ENCODE results near the gene COBLL1. TPM values are rescaled to one million over a fixed set of nuclear protein-coding genes. Genes with fewer than 3 reads are reported as not detected.

COBLL1 gene
- total RNA-seq, 1 experiment from 2014 or later: 6.2 TPM

DNA sequence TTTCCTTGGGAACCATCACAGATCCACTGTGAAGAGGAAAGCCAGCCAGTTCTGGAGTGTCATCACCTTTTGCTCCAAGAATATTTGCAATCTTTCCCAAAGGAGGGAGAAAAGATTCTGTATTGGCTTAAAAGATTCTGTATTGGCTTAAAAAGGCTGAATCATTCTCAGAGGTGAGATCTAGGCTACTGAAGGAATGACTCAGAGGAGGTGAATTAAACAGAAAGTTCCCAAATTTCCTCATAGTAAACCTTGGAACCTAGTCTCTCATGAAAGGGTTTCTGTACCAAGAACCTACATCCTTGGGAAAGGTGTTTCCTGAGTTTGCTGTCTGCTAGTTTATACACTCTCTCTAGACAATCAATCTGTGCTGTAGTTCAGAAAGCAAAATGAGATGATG is 186.3 kb downstream of the COBLL1 start:
- DNase-seq (ENCODE audit: extremely low read depth, low read depth): no peak

DNA sequence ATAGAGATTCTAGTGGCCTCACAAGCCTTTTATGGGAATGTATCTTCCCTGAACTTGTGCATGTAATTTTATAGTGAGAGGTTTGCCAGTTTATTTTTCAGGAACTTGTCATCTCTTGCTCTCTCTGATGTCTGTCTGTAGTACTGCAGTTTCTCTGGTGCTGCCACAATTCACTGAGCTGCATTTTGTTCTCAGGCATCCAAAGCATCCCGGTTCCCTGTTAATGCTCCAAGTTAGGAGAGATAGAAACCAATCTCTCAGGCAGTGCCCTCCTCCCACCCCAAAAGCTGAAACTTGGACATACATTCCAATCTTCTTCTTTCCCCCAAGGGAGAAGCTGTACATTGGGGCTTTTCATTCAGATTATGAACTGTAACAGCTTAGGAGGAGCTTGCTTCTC is 190.3 kb downstream of the COBLL1 start:
- DNase-seq (ENCODE audit: extremely low read depth, low read depth): no peak

- no peak for DNase-seq (ENCODE audit: extremely low read depth, low read depth)
These were observed 197.5 kb downstream of the COBLL1 start for GRCh38 chr2:164644036-164644700.

GRCh38 chr2:164642946-164643555 is 198.6 kb downstream of the COBLL1 start:
- no peak for DNase-seq (ENCODE audit: extremely low read depth, low read depth)

GRCh38 chr2:164642268-164642667 is 199.4 kb downstream of the COBLL1 start:
- DNase-seq (ENCODE audit: extremely low read depth, low read depth): no peak

Small RNAs within 50 kb of the gene (small RNA-seq; reads per million reads assigned to genes)
- gene RNA5SP110 (0 to 0.23 reads per million in 2 experiments), gene SNORA70F (0 to 0.06 reads per million in 2 experiments)

Other genes with a start within 250 kb of the COBLL1 start
- 0.79 and 1.5 TPM in 2 replicates for gene GRB14, start 220.3 kb downstream of the COBLL1 start, total RNA-seq (2014; rRNA removed; shearing (Covaris generic))
- not detected in 2 replicates for gene SLC38A11, start 113.7 kb upstream of the COBLL1 start, total RNA-seq (2014; rRNA removed; shearing (Covaris generic))